Putamen (tissue), 1 donor: ENCODE results near the gene PRDM8.

ENCODE experiments used
- DNase-seq: peaks from one replicate; pipeline ENCODE4 v3.0.0-alpha.2; 2016; ENCODE audit warnings: low spot score

The PRDM8 gene

DNA sequence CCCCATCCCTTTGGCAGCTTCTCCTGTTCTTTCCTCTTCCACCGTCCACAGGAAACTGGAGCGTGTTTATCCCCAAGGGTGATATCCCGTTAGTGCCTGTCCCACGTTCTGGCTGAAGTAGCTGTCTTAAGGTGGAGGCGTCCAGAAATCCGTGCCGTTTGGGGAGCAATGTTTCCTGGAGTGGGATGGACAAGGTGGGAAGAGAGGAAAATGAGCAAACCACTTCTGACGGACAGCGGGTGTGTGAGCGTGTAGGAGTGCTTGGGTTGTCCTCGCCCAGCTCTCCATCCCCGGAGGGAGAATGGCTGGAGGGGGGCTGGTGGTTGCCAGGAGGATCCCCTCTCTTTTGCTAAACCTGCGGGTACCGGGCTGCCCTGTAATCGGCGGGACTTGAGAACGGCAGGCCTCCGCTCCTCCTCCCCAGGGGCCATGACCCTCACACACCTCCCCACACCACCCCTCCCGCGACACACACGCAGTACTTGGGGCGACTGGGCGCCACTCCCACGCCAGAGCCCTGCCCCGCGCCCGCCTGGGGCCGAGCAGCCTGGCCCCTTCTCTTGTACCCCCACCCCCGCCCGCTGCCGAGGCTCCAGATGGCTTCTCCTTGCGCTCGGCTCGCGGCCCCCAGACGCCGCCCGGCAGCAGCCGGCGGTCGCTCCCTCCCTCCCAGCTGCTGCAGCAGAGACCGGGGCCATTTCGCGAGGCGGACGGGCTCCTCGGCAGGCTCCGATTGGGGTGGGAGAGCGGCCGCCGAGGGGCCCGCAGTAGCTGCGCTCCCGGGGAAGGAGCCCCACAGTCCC lies 13.9 kb upstream of the PRDM8 start:
- no peak for DNase-seq

DNA sequence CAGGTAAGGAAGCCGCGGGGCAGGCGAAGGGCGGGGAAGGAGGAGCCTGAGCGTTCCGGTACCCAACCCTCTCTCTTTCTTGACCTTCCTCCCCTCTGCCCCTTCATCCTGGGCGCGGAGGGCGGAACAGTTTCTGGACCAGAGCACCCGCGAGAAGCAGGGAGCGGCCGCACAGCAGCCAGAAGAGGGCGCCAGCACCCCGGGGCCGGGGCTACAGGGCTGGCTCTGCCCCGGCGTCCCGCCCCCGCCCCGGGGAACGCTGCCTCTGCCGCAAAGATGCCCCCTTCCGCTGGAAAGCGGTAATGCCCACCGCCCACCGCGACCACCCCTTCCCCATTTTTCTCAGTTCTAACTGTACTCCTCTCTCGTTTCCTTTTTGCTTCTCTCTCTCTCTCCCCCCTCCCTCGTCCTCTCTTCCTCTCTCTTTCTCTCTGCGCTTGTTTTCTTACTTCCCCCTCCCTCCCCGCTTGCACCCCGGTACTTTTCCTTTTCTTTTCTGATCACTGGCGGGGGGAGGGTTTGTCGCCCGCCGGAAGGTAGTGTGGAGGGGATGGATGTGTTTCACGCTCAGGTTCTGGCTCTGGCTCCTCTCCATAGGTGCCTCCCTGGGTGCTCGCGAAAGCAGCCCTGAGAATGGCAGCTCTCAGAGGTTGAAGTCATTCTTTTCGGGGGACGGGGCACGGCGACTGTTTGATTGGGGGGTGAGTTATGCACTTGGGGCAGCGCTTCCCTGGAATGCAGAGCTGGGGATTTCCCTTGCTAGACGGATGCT lies 13.1 kb upstream of the PRDM8 start:
- peak; percentile 67 for DNase-seq

DNA sequence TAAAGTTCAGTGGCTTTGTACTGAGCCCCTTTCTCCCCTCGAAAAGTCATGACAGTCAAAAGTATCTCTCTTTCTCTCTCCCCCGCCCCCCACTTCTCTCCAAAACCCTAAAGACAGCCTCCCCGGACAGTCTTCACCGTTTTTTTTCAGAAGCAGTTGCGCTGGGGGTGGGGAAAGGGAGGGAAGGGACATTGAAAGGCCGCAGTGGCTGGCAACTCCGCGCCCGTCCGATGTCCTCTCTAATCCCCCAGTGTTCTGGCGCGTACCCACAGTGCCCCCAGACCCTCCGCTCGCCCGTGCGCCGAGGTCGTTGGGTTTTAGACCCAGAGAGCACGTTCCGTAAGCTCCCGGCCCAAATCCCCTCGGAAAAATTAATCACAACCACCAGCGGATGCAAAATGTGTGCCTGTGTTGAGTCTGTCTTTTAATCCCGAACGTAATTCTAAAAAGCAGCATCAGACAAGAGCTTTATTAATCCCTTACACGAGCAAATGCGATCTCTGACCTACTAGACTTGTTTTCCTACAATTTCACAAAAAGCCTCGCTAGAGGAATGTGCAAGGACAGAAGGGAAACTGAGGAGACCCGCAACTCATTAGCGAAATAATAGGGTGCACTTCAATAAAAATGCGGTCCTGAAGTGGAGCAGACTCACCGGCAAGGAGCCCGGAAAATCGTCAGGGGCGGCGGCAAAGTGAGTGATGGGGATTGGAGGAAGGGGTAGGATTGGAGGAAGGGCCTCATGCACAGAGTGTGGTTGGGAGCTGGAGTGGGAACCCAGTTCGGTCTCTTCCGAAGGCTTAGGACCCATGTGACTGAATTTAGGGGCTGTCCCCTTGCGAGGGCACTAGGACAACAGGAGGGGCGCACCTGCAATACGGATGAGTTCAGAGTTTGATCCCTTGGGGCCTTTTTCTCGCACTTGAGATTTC lies 12.2 kb upstream of the PRDM8 start:
- DNase-seq = no peak

DNA sequence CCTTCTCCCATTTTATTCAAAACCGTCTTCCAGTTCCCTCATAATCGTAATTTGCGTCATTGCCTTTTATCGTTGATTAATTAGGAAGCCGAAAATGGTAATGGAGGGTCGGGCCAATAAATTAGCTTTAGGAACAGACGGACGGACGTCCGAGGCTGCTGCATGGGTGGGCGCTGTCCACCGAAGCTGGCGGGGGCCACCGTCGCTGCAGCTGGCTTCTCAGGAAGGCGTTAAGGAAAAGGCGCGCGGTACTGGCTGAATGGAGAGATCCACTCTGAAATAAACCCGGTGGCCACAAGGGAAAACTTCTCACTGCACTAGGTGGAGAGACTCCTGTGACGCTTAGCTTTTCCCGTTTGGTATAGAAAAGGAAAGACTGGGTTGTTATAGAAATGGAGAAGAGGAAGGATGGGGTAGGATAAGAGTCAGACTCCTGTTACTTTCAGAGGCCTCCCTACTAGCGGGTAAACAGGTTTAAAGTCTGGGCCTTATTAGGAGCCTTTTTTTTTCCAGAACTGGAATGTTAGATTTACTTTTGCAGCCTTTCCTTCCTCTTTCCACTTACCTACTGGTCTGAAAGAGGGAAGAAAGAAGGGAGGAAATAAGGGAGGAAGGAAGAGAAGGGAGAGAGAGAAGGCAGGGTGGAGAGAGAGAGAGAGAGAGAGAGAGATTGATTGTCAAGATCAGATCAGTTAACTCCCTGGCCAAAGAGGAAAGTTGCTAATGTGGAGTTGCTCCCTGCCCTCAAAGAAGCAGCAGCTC lies 11.3 kb upstream of the PRDM8 start:
- DNase-seq = no peak

DNA sequence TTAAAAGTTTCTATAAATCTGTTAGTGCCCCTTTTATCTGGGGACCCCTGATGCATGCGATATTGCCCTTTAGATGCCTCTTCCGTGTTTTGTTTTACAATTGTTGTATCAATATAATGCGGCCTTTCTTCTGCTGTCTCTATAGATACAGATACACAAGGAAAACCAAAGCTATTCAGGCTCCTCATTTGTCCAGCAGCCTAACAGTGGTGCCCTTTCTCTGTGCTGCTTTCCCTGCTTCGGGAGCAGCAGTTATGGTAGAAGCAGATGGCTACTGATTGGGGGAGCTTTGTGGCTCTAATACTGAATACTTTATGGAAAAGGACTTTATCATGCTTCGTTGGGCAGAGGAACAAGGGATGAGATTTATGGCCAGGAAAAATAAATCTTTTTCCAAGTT lies 10.6 kb upstream of the PRDM8 start:
- peak; percentile 57 for DNase-seq

DNA sequence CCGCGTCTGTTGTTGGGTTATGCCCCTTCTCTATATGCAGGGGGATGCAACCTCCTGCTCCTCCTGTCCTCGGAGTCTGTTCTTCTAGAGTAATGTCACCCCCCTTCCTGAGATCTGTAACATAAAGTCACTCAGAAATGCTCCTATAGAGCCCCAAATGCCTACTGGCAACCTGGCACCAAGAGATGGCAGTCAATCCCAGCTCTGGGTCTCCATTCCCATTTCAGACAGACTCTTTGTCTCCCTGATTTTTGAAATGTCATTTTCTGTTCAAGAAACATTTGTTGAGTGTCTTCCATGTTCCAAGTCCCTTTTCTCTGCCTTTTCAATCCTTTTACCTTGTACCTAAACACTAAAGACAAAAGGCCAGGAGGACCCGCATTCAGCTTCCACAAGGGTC lies 9.6 kb upstream of the PRDM8 start:
- no peak for DNase-seq

DNA sequence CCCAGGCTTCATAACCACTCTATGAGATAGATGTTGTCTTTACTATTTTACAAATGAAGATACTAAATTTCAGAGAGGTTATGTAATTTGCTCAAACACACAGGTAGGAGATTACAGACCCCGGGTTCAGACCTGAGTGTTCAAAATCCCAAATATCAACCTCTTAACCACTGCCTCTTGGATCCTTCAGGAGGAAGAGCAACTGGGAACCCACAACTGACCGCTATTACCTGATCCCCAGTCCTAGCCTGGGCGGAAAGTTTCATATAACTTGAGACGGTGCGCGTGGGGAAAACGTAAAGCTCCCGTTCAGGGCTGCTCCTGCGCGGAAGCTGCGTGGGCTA lies 8.9 kb upstream of the PRDM8 start:
- DNase-seq = no peak

DNA sequence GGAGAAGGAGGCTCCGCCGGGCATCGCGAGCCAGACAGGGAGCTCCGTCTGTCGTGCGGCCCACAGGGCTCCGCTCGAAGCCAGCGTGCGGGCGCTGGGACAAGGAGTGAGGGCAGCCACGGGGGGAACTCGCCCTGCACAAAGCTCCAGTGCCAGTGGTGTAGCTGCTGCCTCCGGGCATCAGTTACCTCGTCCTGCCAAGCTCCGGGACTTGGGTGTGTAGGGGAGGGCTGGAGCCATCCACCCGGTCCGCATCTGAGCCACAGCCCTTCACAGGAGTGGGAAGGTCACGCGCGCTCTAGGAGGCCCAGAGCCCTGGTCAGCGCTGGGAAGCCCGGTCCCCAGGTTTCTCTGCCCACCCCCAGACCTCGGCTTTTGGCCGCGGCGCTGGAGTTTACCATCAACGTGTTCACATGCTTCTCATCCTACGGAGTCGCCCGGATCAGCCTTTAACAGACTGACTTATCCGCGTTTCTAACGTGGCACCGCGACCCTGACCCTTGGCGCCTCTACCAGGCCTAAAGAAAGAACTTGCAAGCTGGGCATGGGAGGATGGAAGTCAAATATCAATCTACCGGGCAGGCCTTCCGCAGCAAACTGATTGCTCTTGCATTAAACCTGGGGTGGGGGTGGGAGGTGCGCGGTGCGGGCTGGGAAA lies 8.4 kb upstream of the PRDM8 start:
- no peak for DNase-seq

DNA sequence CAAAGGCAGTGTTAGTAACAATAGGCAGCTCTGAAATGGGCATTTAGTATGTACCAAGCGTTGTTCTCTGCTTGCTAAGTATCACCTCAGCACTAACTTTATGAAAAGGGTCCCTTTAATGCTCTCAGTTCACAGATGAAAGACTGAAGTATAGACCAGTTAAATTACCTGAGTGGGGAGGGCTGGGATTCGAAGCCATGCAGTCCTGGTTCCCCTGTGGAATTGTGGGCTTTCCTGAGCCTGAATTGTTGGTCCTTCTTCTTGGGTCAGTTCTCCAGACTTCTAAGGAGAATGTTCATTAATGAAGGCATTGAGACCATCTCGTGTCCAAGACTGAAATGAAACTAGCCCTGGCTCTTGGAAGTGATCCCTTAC lies 7.7 kb upstream of the PRDM8 start:
- no peak for DNase-seq

DNA sequence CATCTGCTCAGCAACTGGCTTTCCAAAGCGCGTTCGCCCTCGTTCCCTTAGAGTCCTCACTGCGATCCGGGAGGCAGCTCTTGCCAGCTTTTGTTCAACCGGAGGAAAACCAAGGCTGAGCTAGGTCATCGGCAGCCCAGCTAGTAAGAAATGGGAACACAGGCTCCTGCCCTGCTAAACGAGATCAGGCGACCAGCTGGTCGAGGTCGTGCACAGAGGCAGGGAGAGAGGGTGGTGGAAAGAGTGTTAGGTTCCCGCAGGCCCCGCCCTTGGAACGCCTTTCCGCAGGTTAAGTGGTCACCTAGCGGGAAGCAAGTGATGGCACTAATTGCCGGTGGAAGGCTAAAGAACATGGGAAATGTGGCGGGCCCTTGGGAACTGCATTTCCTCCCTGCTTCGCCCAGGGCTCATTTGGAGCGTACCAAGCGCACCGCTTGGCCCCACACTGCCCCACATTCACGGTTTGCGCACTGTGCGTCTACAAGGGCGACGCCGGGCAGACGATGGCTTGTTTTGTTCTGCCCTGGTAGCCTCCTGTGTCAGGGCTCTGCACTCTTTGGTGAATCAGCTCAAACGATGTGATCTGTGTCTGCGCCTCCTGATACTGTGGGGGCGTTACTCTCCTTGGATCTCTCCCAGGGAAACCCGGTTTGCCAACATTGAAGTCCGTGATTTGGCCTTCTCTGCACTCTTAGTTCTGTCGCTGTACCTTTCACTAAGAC lies 7.2 kb upstream of the PRDM8 start:
- DNase-seq = no peak

DNA sequence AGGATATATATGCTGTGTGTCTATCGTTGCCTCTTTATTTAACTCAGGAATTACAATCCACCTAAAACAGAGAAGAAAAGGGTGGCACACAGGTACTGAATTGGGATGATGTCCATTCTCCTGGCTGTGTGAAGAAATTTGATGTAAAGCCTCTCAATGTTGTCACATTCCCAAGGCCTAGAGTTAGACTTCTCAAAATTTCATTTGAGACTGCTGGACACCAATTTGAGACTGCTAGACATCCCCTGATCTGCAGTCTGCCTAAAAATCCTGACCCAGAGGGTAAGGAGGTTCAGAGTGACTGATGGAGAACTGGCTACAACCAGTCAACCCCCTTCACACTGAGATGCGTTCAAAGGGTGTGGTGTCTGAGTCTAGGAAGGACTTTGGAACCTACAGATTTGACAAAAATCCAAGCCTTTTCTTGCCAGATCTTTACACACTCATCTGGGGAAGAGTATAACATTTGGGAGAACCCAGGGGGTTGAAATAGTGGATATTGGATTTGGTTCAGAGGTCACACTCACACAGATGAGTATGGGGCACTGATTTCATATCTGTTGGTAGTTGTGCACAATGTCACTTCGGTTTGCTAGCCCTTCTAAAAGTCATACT lies 4.9 kb upstream of the PRDM8 start:
- no peak for DNase-seq

DNA sequence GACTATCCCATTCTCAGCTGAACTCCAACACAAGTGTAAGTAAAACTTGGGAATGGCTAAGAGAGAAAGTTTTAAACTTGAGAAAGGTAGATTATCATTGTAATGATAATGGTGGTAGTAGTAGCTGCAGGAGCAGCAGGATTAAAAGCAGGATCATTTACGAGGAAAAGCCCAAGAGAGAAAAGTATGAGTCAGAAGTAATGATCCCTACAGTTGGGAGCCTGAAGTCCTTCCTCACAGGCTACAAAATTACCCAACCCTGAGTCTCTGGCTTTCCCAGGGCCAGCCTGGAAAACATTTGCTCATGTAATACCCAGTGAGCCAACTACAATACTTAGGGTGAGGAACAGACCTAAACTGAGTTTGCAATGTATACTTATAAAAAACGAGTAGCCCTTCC lies 4.4 kb upstream of the PRDM8 start:
- no peak for DNase-seq

DNA sequence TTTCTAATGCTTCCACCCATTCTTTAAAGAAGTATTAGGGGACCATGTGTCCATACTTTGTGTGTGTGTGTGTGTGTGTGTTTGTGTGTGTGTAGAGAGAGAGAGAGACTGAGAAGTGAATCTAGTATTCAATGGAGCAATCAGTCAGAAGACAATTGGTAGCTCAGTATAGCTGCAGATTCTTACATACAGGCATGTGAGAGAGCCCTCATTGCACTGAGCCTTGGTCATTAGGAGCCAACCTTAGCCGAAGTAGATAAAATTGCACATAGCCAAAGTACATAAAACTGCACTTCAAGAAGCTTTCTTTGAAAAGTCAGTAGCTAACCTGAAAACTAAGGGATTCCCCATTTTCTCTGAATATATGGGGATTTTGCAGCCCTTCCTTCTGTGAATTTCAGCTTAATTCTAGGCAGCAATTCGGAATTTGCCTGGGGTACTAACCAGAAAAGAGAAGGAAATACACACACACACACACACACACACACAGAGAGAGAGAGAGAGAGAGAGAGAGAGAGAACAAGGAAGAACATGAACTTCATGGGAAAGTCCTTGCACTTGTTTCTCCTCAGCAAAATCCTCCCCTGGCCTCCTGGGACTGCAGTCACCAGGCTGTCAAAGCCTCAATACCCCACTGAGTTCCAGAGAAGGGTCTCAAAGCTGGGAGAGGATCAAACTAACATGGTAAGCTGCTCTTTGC lies 1.7 kb upstream of the PRDM8 start:
- DNase-seq = no peak

DNA sequence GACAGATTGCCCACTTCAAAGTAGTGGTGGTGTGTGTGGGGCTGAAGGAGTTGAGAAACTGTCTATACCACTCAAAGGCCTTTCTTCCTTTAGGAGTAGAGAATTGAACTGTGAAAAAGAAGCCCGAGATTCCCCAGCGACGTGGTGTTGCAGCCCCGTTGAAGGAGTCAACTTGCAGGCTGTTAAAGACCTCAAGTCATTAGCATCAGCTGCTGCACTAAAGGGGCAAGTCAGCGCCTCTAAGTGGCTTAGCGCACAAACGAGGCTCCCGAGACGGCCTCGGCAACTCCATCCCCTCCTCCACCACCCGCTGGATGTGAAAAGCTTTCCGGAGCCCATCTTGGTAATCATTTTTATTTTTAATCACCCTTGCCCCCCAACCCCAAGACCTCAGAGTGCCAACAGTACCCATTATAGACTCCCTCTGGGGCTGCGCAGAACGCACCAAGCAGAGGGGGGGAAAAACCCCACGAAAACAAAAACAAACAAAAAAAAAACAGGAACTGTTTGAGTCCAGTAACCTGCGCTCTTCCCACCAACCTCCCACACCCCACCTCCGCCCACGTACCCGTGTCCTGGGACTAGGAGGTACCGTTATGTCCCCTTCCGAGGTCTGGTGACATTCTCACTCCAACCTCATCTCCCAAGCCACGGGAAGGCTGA lies 913 bp upstream of the PRDM8 start:
- DNase-seq = no peak

DNA sequence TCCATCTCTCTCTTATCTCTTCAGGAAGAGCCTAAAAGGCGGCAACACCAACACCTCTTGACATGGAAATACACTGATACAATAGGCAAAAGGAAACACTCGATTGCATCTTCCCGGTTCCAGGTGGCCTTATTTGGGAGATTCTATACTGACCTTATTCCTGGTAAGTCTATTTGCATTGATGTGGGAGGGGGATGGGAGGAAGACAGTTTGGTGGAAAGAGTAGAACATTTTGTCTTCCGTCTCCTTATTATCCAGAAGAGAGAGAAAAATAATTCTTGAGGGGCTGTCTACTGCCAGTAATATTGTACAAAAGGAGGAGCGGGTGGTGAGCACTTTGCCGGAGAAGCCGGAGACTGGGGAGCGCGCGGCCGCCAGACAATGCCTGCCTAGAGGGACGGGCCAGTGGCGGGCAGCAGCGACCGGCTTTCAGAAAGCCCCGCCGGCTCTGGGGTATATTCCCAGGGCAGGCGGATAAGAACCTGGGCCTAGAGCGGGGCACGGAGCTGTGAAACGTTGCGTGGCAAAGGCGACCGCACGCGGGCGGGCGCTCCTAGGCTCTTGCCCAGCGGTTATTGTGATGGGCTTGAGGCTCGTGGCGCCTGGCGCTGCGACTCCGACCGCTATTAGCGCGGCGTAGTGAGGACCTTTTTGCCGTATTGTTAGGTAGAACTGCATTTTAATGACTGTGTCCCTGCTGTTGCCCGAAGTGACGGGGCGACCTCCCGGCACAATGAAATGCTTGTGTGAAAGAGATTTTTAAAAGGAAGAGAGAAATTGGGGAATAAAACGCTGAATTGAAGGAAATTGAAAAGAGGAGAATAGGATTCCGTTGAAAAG lies 518 bp downstream of the PRDM8 start:
- no peak for DNase-seq

DNA sequence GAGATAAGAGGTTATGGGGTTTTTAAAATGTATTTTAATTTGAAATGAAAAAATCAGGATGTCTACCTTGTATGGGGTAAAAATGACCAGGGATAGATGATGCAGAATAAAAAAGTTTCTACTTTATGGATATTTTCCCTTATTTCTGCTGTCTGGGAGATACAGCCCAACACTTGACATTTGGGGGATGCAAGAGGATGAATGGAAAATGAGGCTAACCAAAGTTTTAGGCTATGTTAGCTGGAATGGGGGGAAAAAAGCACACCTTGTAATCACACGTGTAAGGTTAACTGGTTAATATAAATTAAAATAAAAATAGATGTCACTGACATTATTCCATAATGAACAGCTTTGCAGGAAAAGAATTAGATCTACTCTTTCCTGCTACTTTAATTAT lies 1.1 kb downstream of the PRDM8 start:
- no peak for DNase-seq

DNA sequence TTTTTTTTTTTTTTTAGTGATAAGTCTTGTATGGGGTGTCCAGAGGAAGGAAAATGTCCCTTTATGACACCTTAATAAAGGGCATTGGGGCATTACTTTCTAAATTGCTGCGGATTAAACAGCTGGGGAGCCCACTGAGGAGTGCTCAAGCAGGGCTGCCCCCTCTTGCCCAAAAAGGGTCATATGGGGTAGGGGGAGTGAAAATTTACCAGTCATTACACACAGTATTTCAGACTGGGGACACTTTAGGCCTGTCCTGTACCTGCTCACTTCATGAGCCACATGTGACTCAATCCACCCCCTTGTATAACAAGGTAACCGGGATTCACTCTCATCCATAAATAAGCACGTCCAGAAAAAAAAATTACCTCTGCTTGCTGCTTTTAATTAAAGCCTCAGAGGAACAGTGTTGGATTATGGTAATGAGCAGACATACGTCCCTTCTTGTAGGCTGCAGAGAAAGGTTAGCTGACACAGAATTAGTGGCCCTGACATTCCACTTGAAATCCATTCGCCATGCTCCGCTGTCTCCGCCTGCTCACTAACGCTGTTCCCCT lies 1.8 kb downstream of the PRDM8 start:
- no peak for DNase-seq

DNA sequence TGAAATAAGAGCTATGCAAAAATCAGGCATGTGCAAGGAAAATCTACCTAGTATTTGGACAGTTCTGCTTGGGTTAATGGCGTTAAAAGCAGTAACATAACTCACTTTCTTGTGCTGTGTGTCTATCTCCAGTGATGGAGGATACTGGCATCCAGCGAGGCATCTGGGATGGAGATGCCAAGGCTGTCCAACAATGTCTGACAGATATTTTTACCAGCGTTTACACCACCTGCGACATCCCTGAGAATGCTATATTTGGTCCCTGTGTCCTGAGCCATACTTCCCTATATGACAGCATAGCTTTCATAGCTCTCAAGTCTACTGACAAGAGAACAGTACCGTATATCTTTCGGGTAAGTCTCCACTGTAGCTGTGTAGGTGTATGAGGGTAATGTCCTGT lies 2.6 kb downstream of the PRDM8 start:
- no peak for DNase-seq
